K562 (cell line): ENCODE results near the gene IGFALS. TPM values are rescaled to one million over a fixed set of nuclear protein-coding genes. Genes with fewer than 3 reads are reported as not detected.

Experiments
- ATF7 ChIP-seq: fragments of 450-650 bp; IDR thresholded peaks from 2 replicates; pipeline ENCODE4 v1.7.1; 2014; ENCODE audit warnings: mild to moderate bottlenecking, moderate library complexity
- BACH1 ChIP-seq: fragments of 200-800 bp; sonication (Bioruptor generic); IDR thresholded peaks from 2 replicates; pipeline ENCODE4 v1.6.1; 2016; ENCODE audit warnings: missing genetic modification characterization, missing compliant biosample characterization
- BMI1 ChIP-seq: fragments of 150-350 bp; IDR thresholded peaks from 2 replicates; pipeline ENCODE4 v1.6.1; 2014; ENCODE audit warnings: low read length
- CSDE1 ChIP-seq, 2 experiments: fragments of 450-650 bp; IDR thresholded peaks; 2 replicates each; pipeline ENCODE4 v1.6.1; 2016; ENCODE audit warnings: mild to moderate bottlenecking in 1 of 2
- CXXC5 ChIP-seq: fragments of 250-450 bp; sonication (Bioruptor Pico); IDR thresholded peaks from 2 replicates; pipeline ENCODE4 v1.8.0; 2022; ENCODE audit warnings: inconsistent platforms, mild to moderate bottlenecking, moderate library complexity
- HDGF ChIP-seq: fragments of 450-650 bp; IDR thresholded peaks from 2 replicates; pipeline ENCODE4 v1.6.1; 2016
- LCOR ChIP-seq: sonication (generic); formaldehyde crosslinking; IDR thresholded peaks from 2 replicates; pipeline ENCODE4 v1.8.0; 2022; ENCODE audit warnings: mild to moderate bottlenecking, missing genetic modification reagents
- MTA2 ChIP-seq: fragments of 450-650 bp; IDR thresholded peaks from 2 replicates; pipeline ENCODE4 v1.6.1; 2016; ENCODE audit warnings: low read depth
- NONO ChIP-seq, 2 experiments: fragments of 200-400 bp in 1 of 2; fragments of 450-650 bp in 1 of 2; formaldehyde crosslinking in 1 of 2; IDR thresholded peaks; 2 replicates each; pipeline ENCODE4 v1.6.1; 2017; ENCODE audit warnings: low read depth in 2 of 2, mild to moderate bottlenecking in 2 of 2, moderate library complexity in 2 of 2, low read length in 1 of 2
- NR3C1 ChIP-seq: sonication (generic); formaldehyde crosslinking; IDR thresholded peaks from 2 replicates; pipeline ENCODE4 v1.8.1; 2022; ENCODE audit warnings: missing genetic modification reagents
- RBM14 ChIP-seq: fragments of 200-400 bp; formaldehyde crosslinking; IDR thresholded peaks from 2 replicates; pipeline ENCODE4 v1.6.1; 2018; ENCODE audit warnings: low read depth, mild to moderate bottlenecking, low read length, moderate library complexity, borderline replicate concordance; ENCODE audit not compliant: insufficient read depth
- SMAD2 ChIP-seq: fragments of 150-350 bp; IDR thresholded peaks from 2 replicates; pipeline ENCODE4 v1.6.1; 2014; ENCODE audit warnings: low read depth, mild to moderate bottlenecking, low read length
- SMARCC2 ChIP-seq: fragments of 450-650 bp; IDR thresholded peaks from 2 replicates; pipeline ENCODE4 v1.6.1; 2017; ENCODE audit warnings: antibody characterized with exemption, moderate library complexity, mild to moderate bottlenecking, low read depth
- SREBF1 ChIP-seq: fragments of 150-350 bp; IDR thresholded peaks from 2 replicates; pipeline ENCODE4 v1.6.1; 2014; ENCODE audit warnings: antibody characterized with exemption, low read depth, low read length, borderline replicate concordance
- TAL1 ChIP-seq: fragments of 450-650 bp; IDR thresholded peaks from 2 replicates; pipeline ENCODE4 v1.6.1; 2016; ENCODE audit warnings: mild to moderate bottlenecking
- TARDBP ChIP-seq: fragments of 450-650 bp; IDR thresholded peaks from 2 replicates; pipeline ENCODE4 v1.6.1; 2016
- ZBTB17 ChIP-seq: fragments of 450-650 bp; formaldehyde crosslinking; IDR thresholded peaks from 2 replicates; pipeline ENCODE4 v1.4.0; 2020; ENCODE audit warnings: mild to moderate bottlenecking
- ZNF239 ChIP-seq: fragments of 250-450 bp; sonication (Bioruptor Pico); IDR thresholded peaks from 2 replicates; pipeline ENCODE4 v1.4.0; 2020; ENCODE audit warnings: mild to moderate bottlenecking
- polyA plus RNA-seq, 8 experiments: library from polyadenylated mRNA; depleted of rRNA in 4 of 8; stranded (reverse) in 5 of 8; unstranded in 3 of 8; fragments of >200 nt; fragmentation: Nextera tagmentation in 2 of 8; fragmentation: Illumina TruSeq in 1 of 8; extraction: Ambion mirVana in 2 of 8; extraction: Trizol in 1 of 8; gene quantifications; 2 replicates each; pipeline versions ENCODE4 v1.2.1 to v1.2.3, GENCODE V29; 2011 to 2014; ENCODE audit warnings: inconsistent platforms in 1 of 8, missing spikeins in 1 of 8
- total RNA-seq, 7 experiments: library from RNA; depleted of rRNA in 6 of 7; stranded (reverse); fragments of >200 nt in 6 of 7; fragmentation: Illumina TruSeq in 2 of 7; extraction: Trizol in 2 of 7; gene quantifications; 2 replicates each; pipeline versions ENCODE4 v1.2.1 to v1.2.3, GENCODE V29; 2011 to 2021; ENCODE audit warnings: low replicate concordance in 1 of 7
- TF ChIP-seq, protein P1 (sequence below): fragments of 200-400 bp; formaldehyde crosslinking; IDR thresholded peaks from 2 replicates; pipeline ENCODE4 v1.6.1; 2017; ENCODE audit warnings: mild to moderate bottlenecking, low read depth, low read length, moderate library complexity
- TF ChIP-seq, protein P2 (sequence below): fragments of 250-450 bp; sonication (Bioruptor Pico); IDR thresholded peaks from 2 replicates; pipeline ENCODE4 v1.8.0; 2022; ENCODE audit warnings: moderate library complexity, mild to moderate bottlenecking, inconsistent platforms
- TF ChIP-seq, protein P3 (sequence below): sonication (generic); formaldehyde crosslinking; IDR thresholded peaks from 2 replicates; pipeline ENCODE4 v1.8.0; 2023; ENCODE audit warnings: mild to moderate bottlenecking, missing genetic modification reagents
- TF ChIP-seq, protein P4 (sequence below): sonication (generic); formaldehyde crosslinking; IDR thresholded peaks from 2 replicates; pipeline ENCODE4 v1.8.0; 2022; ENCODE audit warnings: missing genetic modification reagents, mild to moderate bottlenecking, borderline replicate concordance
- TF ChIP-seq, protein P5 (sequence below): fragments of 450-650 bp; IDR thresholded peaks from 2 replicates; pipeline ENCODE4 v1.6.1; 2017; ENCODE audit warnings: mild to moderate bottlenecking, moderate library complexity
- TF ChIP-seq, protein P6 (sequence below): fragments of 450-650 bp; formaldehyde crosslinking; IDR thresholded peaks from 2 replicates; pipeline ENCODE4 v1.4.0; 2022; ENCODE audit warnings: missing genetic modification characterization

The IGFALS gene
- total and polyA plus RNA-seq, 9 of the 15 experiments (the other 6 are each of a cell fraction or from before 2014, with no cell fraction given), result not detected

DNA sequence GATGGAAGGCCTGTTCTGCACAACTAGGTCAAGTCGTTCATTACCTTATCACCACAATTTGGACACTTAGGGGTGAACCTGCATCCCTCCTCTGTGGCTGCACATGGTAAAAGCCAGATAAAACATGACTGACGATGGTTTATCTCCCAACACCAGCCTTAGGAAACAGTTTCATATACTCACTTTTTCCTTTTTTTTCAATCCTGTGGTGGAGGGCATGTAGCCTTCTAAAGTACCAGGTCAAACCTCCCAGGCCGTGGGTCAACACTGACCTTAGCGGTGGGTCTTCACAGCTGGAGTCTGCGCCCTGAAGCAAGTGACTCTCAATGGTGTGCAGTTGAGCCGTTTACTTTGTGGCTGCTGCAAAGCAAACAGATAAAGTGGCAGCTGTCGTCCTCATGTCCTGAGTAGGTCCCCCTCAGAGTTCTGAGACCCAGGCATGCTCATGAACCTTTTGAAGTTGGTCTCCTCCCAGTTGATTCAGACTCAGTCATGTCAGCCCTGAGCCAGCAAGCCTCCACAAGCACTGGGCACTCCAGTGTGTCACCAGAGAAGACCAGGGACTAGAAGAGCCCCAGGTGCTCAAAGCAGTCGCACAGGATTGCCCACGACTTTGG is 39.4 kb upstream of the IGFALS start (continued):
- TF ChIP-seq, protein P1, sequence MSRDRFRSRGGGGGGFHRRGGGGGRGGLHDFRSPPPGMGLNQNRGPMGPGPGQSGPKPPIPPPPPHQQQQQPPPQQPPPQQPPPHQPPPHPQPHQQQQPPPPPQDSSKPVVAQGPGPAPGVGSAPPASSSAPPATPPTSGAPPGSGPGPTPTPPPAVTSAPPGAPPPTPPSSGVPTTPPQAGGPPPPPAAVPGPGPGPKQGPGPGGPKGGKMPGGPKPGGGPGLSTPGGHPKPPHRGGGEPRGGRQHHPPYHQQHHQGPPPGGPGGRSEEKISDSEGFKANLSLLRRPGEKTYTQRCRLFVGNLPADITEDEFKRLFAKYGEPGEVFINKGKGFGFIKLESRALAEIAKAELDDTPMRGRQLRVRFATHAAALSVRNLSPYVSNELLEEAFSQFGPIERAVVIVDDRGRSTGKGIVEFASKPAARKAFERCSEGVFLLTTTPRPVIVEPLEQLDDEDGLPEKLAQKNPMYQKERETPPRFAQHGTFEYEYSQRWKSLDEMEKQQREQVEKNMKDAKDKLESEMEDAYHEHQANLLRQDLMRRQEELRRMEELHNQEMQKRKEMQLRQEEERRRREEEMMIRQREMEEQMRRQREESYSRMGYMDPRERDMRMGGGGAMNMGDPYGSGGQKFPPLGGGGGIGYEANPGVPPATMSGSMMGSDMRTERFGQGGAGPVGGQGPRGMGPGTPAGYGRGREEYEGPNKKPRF, result no peak
- TF ChIP-seq SMARCC2, result peak; percentile 87
- TF ChIP-seq NONO (IDR thresholded peaks at IDR 0.05; ENCODE audit: low read depth in 2 of 2, low read length in 1 of 2), result no peak
- TF ChIP-seq ZBTB17 (CRISPR knock-in tag), result no peak
- TF ChIP-seq SREBF1, result no peak
- TF ChIP-seq, protein P2, sequence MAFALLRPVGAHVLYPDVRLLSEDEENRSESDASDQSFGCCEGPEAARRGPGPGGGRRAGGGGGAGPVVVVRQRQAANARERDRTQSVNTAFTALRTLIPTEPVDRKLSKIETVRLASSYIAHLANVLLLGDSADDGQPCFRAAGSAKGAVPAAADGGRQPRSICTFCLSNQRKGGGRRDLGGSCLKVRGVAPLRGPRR (CRISPR knock-in tag), result no peak; the same call in 1 of the 2 replicates
- TF ChIP-seq BACH1 (tag), result no peak
- no peak for TF ChIP-seq TARDBP
- TF ChIP-seq, protein P3, sequence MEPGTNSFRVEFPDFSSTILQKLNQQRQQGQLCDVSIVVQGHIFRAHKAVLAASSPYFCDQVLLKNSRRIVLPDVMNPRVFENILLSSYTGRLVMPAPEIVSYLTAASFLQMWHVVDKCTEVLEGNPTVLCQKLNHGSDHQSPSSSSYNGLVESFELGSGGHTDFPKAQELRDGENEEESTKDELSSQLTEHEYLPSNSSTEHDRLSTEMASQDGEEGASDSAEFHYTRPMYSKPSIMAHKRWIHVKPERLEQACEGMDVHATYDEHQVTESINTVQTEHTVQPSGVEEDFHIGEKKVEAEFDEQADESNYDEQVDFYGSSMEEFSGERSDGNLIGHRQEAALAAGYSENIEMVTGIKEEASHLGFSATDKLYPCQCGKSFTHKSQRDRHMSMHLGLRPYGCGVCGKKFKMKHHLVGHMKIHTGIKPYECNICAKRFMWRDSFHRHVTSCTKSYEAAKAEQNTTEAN (CRISPR knock-in tag), result no peak
- TF ChIP-seq, protein P4, sequence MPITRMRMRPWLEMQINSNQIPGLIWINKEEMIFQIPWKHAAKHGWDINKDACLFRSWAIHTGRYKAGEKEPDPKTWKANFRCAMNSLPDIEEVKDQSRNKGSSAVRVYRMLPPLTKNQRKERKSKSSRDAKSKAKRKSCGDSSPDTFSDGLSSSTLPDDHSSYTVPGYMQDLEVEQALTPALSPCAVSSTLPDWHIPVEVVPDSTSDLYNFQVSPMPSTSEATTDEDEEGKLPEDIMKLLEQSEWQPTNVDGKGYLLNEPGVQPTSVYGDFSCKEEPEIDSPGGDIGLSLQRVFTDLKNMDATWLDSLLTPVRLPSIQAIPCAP, result no peak
- TF ChIP-seq MTA2, result peak; percentile 96
- TF ChIP-seq, protein P5, sequence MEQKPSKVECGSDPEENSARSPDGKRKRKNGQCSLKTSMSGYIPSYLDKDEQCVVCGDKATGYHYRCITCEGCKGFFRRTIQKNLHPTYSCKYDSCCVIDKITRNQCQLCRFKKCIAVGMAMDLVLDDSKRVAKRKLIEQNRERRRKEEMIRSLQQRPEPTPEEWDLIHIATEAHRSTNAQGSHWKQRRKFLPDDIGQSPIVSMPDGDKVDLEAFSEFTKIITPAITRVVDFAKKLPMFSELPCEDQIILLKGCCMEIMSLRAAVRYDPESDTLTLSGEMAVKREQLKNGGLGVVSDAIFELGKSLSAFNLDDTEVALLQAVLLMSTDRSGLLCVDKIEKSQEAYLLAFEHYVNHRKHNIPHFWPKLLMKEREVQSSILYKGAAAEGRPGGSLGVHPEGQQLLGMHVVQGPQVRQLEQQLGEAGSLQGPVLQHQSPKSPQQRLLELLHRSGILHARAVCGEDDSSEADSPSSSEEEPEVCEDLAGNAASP, result no peak
- peak; percentile 64 for TF ChIP-seq ATF7
- TF ChIP-seq, protein P6, sequence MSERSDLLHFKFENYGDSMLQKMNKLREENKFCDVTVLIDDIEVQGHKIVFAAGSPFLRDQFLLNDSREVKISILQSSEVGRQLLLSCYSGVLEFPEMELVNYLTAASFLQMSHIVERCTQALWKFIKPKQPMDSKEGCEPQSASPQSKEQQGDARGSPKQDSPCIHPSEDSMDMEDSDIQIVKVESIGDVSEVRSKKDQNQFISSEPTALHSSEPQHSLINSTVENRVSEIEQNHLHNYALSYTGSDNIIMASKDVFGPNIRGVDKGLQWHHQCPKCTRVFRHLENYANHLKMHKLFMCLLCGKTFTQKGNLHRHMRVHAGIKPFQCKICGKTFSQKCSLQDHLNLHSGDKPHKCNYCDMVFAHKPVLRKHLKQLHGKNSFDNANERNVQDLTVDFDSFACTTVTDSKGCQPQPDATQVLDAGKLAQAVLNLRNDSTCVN, result no peak
- peak; percentile 98 for TF ChIP-seq TAL1
- TF ChIP-seq ZNF239 (CRISPR knock-in tag), result no peak
- TF ChIP-seq LCOR (CRISPR knock-in tag), result peak; percentile 99
- TF ChIP-seq CXXC5 (CRISPR knock-in tag), result peak; percentile 94
- TF ChIP-seq BMI1, result no peak
- no peak for TF ChIP-seq NR3C1
- TF ChIP-seq CSDE1 (IDR thresholded peaks at IDR 0.05), result peak in 1 of 2 experiments; percentile 4; a peak in 1 of 4 replicates
- no peak for TF ChIP-seq RBM14
- no peak for TF ChIP-seq HDGF
- no peak for TF ChIP-seq SMAD2
